Activated CD4-positive, alpha-beta T cell treated with anti-CD3 and anti-CD28 coated beads for 36 hours (primary cell): ENCODE results near the gene SCAF4. TPM values are rescaled to one million over a fixed set of nuclear protein-coding genes. Genes with fewer than 3 reads are reported as not detected.

Experiments used
- ATAC-seq: fragments of 200-7000 bp; cut with Tn5 transposase; one replicate; pipeline ENCODE4 v1.10.0; 2021; ENCODE audit warnings: mild to moderate bottlenecking, moderate library complexity
- CTCF ChIA-PET: fragments of 350-600 bp; sonication (Branson Sonifier 250); formaldehyde crosslinking; loops from one replicate; lab custom pipeline; 2021; ENCODE audit warnings: antibody characterized with exemption; lab: Charles Lee
- POLR2A ChIA-PET: fragments of 350-600 bp; sonication (Branson Sonifier 250); formaldehyde crosslinking; loops from one replicate; lab custom pipeline; 2021; ENCODE audit warnings: antibody characterized with exemption, inconsistent platforms; lab: Charles Lee
- DNase-seq: peaks from one replicate; pipeline ENCODE4 v3.0.0-alpha.2; 2020
- H3K27ac Mint-ChIP-seq: one replicate; pipeline ENCODE4 v1.8.0; 2021; ENCODE audit warnings: mixed read lengths
- H3K27me3 Mint-ChIP-seq: one replicate; pipeline ENCODE4 v1.8.0; 2021; ENCODE audit warnings: mixed read lengths
- H3K36me3 Mint-ChIP-seq: one replicate; pipeline ENCODE4 v1.8.0; 2021; ENCODE audit warnings: low read depth, mixed read lengths
- H3K4me1 Mint-ChIP-seq: one replicate; pipeline ENCODE4 v1.8.0; 2021; ENCODE audit warnings: mixed read lengths
- H3K4me3 Mint-ChIP-seq: one replicate; pipeline ENCODE4 v1.8.0; 2021; ENCODE audit warnings: mild to moderate bottlenecking, moderate library complexity, mixed read lengths
- H3K9me3 Mint-ChIP-seq: one replicate; pipeline ENCODE4 v1.8.0; 2021; ENCODE audit warnings: low read depth, mixed read lengths
- intact Hi-C, 2 experiments: fragments of 100-400 bp; cut with DNase I in 1 of 2; cut with micrococcal nuclease in 1 of 2; formaldehyde crosslinking; loops; one replicate each; pipeline versions ENCODE4 v1.14.2 to v1.15.1; 2022 to 2024; cut with DNase I, micrococcal nuclease
- total RNA-seq, 2 experiments: library from RNA; stranded (reverse); gene quantifications; one replicate each; pipeline ENCODE4 v1.2.3, GENCODE V29; 2021

The SCAF4 gene
- total RNA-seq, 2 experiments from 2014 or later: 47.1 to 62.8 TPM

- DNase-seq (no peak), ATAC-seq (no peak)
- Mint-ChIP-seq H3K36me3 (peaks cover 16% of the 10 kb centered on the region), H3K4me1 (peaks cover 42% of the 10 kb centered on the region), H3K4me3 (no peak overlapping the region), H3K9me3 (no peaks in the 10 kb centered on the region), H3K27ac (no peak overlapping the region), H3K27me3 (no peaks in the 10 kb centered on the region)
- CTCF ChIA-PET: interaction anchor here (1.4 kb wide), 1 partner anchor 62 kb away, joined by 3 read pairs; no protein-coding TSS in a partner anchor
- POLR2A ChIA-PET: interaction anchor here (0.7 kb wide), 1 partner anchor 218 kb away, joined by 4 read pairs; no protein-coding TSS in a partner anchor
- intact Hi-C loops: loop anchor here in 1 of 2 experiments (10.0 kb wide), 1 partner anchor 1012 kb away; the partner anchor contains the start of gene KRTAP21-3
These were observed 4.7 kb downstream of the SCAF4 start for GRCh38 chr21:31727181-31727580.

GRCh38 chr21:31726407-31726806, 5.5 kb downstream of the SCAF4 start:
- peaks cover 16% of the 10 kb centered on the region for H3K36me3 Mint-ChIP-seq
- H3K4me1 Mint-ChIP-seq: peaks cover 46% of the 10 kb centered on the region
- ATAC-seq (no peak), DNase-seq (no peak)
- H3K27ac Mint-ChIP-seq: no peak overlapping the region
- H3K9me3 Mint-ChIP-seq: no peaks in the 10 kb centered on the region
- intact Hi-C loops: loop anchor here in 1 of 2 experiments (10.0 kb wide), 1 partner anchor 1012 kb away; the partner anchor contains the start of gene KRTAP21-3
- H3K4me3 Mint-ChIP-seq: no peak overlapping the region
- ChIA-PET POLR2A (interaction anchor here (0.7 kb wide), 1 partner anchor 26 kb away, joined by 3 read pairs; no protein-coding TSS in a partner anchor), CTCF (interaction anchor here (1.4 kb wide), 1 partner anchor 62 kb away, joined by 3 read pairs; no protein-coding TSS in a partner anchor)
- no peaks in the 10 kb centered on the region for H3K27me3 Mint-ChIP-seq

- Mint-ChIP-seq H3K4me3 (no peak overlapping the region), H3K27ac (peak overlapping the region; percentile 28), H3K27me3 (no peaks in the 10 kb centered on the region), H3K36me3 (peaks cover 13% of the 10 kb centered on the region), H3K4me1 (peaks cover 56% of the 10 kb centered on the region), H3K9me3 (no peaks in the 10 kb centered on the region)
- ATAC-seq: peak; percentile 86
- CTCF ChIA-PET: no interaction called here
- intact Hi-C loops: loop anchor here (1.0 to 10.0 kb wide), 2 partner anchors 11 to 1011 kb away; partner anchors contain the start of gene KRTAP21-3 (in 1 of the 2)
- DNase-seq: peak; percentile 20
- POLR2A ChIA-PET: interaction anchor here (0.6 kb wide), 1 partner anchor 58 kb away, joined by 6 read pairs; no protein-coding TSS in a partner anchor
These were observed 6.6 kb downstream of the SCAF4 start for GRCh38 chr21:31725202-31725839.

- ATAC-seq (peak; percentile 31), DNase-seq (no peak)
- no peak overlapping the region for H3K4me3 Mint-ChIP-seq
- peak overlapping the region; percentile 59 for H3K27ac Mint-ChIP-seq
- H3K4me1 Mint-ChIP-seq: peaks cover 55% of the 10 kb centered on the region
- H3K9me3 Mint-ChIP-seq: no peaks in the 10 kb centered on the region
- no peaks in the 10 kb centered on the region for H3K27me3 Mint-ChIP-seq
- POLR2A ChIA-PET: no interaction called here
- intact Hi-C loops: loop anchor here in 1 of 2 experiments (1.0 to 10.0 kb wide), 2 partner anchors 10 to 1010 kb away; partner anchors contain the start of gene KRTAP21-3
- H3K36me3 Mint-ChIP-seq: peaks cover 17% of the 10 kb centered on the region
- CTCF ChIA-PET: interaction anchor here (0.5 to 1.4 kb wide), 3 partner anchors 8 to 635 kb away, joined by 3 read pairs; no protein-coding TSS in a partner anchor
These were observed 7.4 kb downstream of the SCAF4 start for GRCh38 chr21:31724552-31724951.

GRCh38 chr21:31721381-31721780, 10.5 kb downstream of the SCAF4 start:
- Mint-ChIP-seq H3K4me3 (no peak overlapping the region), H3K9me3 (no peaks in the 10 kb centered on the region), H3K27me3 (no peaks in the 10 kb centered on the region), H3K36me3 (peaks cover 14% of the 10 kb centered on the region), H3K4me1 (peaks cover 65% of the 10 kb centered on the region), H3K27ac (no peak overlapping the region)
- ATAC-seq (no peak), DNase-seq (no peak)
- ChIA-PET CTCF (interaction anchor here (0.7 kb wide), 1 partner anchor 13 kb away, joined by 3 read pairs; no protein-coding TSS in a partner anchor), POLR2A (no interaction called here)
- intact Hi-C loops: loop anchor here in 1 of 2 experiments (10.0 kb wide), 1 partner anchor 1007 kb away; the partner anchor contains the start of gene KRTAP21-3

GRCh38 chr21:31720739-31721138, 11.2 kb downstream of the SCAF4 start:
- DNase-seq (no peak), ATAC-seq (no peak)
- Mint-ChIP-seq H3K27ac (no peak overlapping the region), H3K36me3 (peaks cover 13% of the 10 kb centered on the region), H3K27me3 (no peaks in the 10 kb centered on the region), H3K4me1 (peaks cover 70% of the 10 kb centered on the region), H3K4me3 (no peak overlapping the region), H3K9me3 (no peaks in the 10 kb centered on the region)
- intact Hi-C loops: loop anchor here in 1 of 2 experiments (10.0 kb wide), 1 partner anchor 1006 kb away; the partner anchor contains the start of gene KRTAP21-3
- POLR2A ChIA-PET: no interaction called here
- CTCF ChIA-PET: no interaction called here

GRCh38 chr21:31720330-31720729, 11.6 kb downstream of the SCAF4 start:
- intact Hi-C loops: loop anchor here in 1 of 2 experiments (10.0 kb wide), 1 partner anchor 1006 kb away; the partner anchor contains the start of gene KRTAP21-3

GRCh38 chr21:31716106-31716505, 15.8 kb downstream of the SCAF4 start:
- peaks cover 11% of the 10 kb centered on the region for H3K36me3 Mint-ChIP-seq
- H3K4me1 Mint-ChIP-seq: peaks cover 80% of the 10 kb centered on the region
- H3K27me3 Mint-ChIP-seq: no peaks in the 10 kb centered on the region
- no peak overlapping the region for H3K4me3 Mint-ChIP-seq
- intact Hi-C loops: no loop called here
- H3K27ac Mint-ChIP-seq: no peak overlapping the region
- DNase-seq (no peak), ATAC-seq (no peak)
- ChIA-PET POLR2A (no interaction called here), CTCF (no interaction called here)
- no peaks in the 10 kb centered on the region for H3K9me3 Mint-ChIP-seq

More at GRCh38 chr21:31720330-31720729, 11.6 kb downstream of the SCAF4 start:
- Mint-ChIP-seq H3K9me3 (no peaks in the 10 kb centered on the region), H3K4me3 (no peak overlapping the region), H3K4me1 (peaks cover 70% of the 10 kb centered on the region), H3K36me3 (peaks cover 13% of the 10 kb centered on the region), H3K27me3 (no peaks in the 10 kb centered on the region), H3K27ac (no peak overlapping the region)
- ATAC-seq (peak; percentile 24), DNase-seq (no peak)
- ChIA-PET CTCF (no interaction called here), POLR2A (no interaction called here)

- H3K9me3 Mint-ChIP-seq: no peaks in the 10 kb centered on the region
- peaks cover 81% of the 10 kb centered on the region for H3K4me1 Mint-ChIP-seq
- H3K27ac Mint-ChIP-seq: peak overlapping the region; percentile 5
- ChIA-PET CTCF (interaction anchor here (0.8 kb wide), 1 partner anchor 9 kb away, joined by 3 read pairs; no protein-coding TSS in a partner anchor), POLR2A (interaction anchor here (0.5 kb wide), 1 partner anchor 564 kb away, joined by 7 read pairs; the partner anchor contains the start of gene MIS18A)
- H3K4me3 Mint-ChIP-seq: no peak overlapping the region
- ATAC-seq (no peak), DNase-seq (no peak)
- H3K27me3 Mint-ChIP-seq: no peaks in the 10 kb centered on the region
- intact Hi-C loops: loop anchor here (1.0 to 5.0 kb wide), 6 partner anchors 9 to 360 kb away; no protein-coding TSS in a partner anchor
- H3K36me3 Mint-ChIP-seq: peaks cover 9% of the 10 kb centered on the region
These were observed 17.1 kb downstream of the SCAF4 start for GRCh38 chr21:31714741-31715365.

- Mint-ChIP-seq H3K27ac (peak overlapping the region; percentile 74), H3K27me3 (no peaks in the 10 kb centered on the region), H3K9me3 (no peaks in the 10 kb centered on the region), H3K4me3 (no peak overlapping the region), H3K36me3 (peaks cover 7% of the 10 kb centered on the region), H3K4me1 (peaks cover 84% of the 10 kb centered on the region)
- CTCF ChIA-PET: interaction anchor here (0.8 kb wide), 1 partner anchor 10 kb away, joined by 3 read pairs; no protein-coding TSS in a partner anchor
- POLR2A ChIA-PET: interaction anchor here (0.5 to 0.6 kb wide), 2 partner anchors 359 to 565 kb away, joined by 3 to 7 read pairs; partner anchors contain the start of gene MIS18A
- intact Hi-C loops: loop anchor here (1.0 to 5.0 kb wide), 6 partner anchors 10 to 359 kb away; no protein-coding TSS in a partner anchor
- ATAC-seq (peak; percentile 95), DNase-seq (no peak)
These were observed 17.8 kb downstream of the SCAF4 start for GRCh38 chr21:31713973-31714740.
